Natural killer cell (primary cell): Measurements from ENCODE around the gene RGS16. TPM values are rescaled to one million over a fixed set of nuclear protein-coding genes. Genes with fewer than 3 reads are reported as not detected.
A peak's percentile ranks its signal among the peaks of the same experiment; 100 is the strongest.

Experiments used
- ATAC-seq, 3 donors: fragments of 150-1000 bp in 2 of 3; fragments of 200-7000 bp in 1 of 3; cut with Tn5 transposase; 1 replicate in 1 of 3; 2 replicates in 2 of 3; pipeline ENCODE4 v1.10.0; 2021; ENCODE audit warnings: mild to moderate bottlenecking in 2 of 3, moderate library complexity in 2 of 3
- DNase-seq, 2 donors: peaks; one replicate each; pipeline versions ENCODE4 v3.0.0 to v3.0.0-alpha.2; 2013 to 2021; ENCODE audit warnings: mixed read lengths in 1 of 2
- H3K27ac ChIP-seq: one replicate; pipeline ENCODE4 v1.5.1; 2013; ENCODE audit warnings: mild to moderate bottlenecking, low read length
- H3K27me3 ChIP-seq: one replicate; pipeline ENCODE4 v1.6.1; 2013; ENCODE audit warnings: low read length; ENCODE audit not compliant: control insufficient read depth, insufficient read depth
- H3K36me3 ChIP-seq: one replicate; pipeline ENCODE4 v1.6.1; 2013; ENCODE audit warnings: low read length; ENCODE audit not compliant: control insufficient read depth, insufficient read depth
- H3K4me1 ChIP-seq: one replicate; pipeline ENCODE4 v1.6.1; 2013; ENCODE audit warnings: low read length; ENCODE audit not compliant: control insufficient read depth, insufficient read depth
- H3K4me3 ChIP-seq: one replicate; pipeline ENCODE4 v1.5.1; 2013; ENCODE audit warnings: low read length
- H3K9me3 ChIP-seq: one replicate; pipeline ENCODE4 v1.6.1; 2013; ENCODE audit warnings: low read length; ENCODE audit not compliant: control insufficient read depth, insufficient read depth
- H3K27ac Mint-ChIP-seq, 2 donors: one replicate each; pipeline ENCODE4 v1.8.0; 2022; ENCODE audit warnings: mild to moderate bottlenecking in 2 of 2, mixed read lengths in 2 of 2, moderate library complexity in 1 of 2
- H3K27me3 Mint-ChIP-seq, 2 donors: one replicate each; pipeline ENCODE4 v1.8.0; 2022; ENCODE audit warnings: low read depth in 2 of 2, mixed read lengths in 2 of 2
- H3K36me3 Mint-ChIP-seq: one replicate; pipeline ENCODE4 v1.8.0; 2022; ENCODE audit warnings: mixed read lengths
- H3K4me1 Mint-ChIP-seq, 2 donors: one replicate each; pipeline ENCODE4 v1.8.0; 2022; ENCODE audit warnings: mixed read lengths in 2 of 2
- H3K4me3 Mint-ChIP-seq: one replicate; pipeline ENCODE4 v1.8.0; 2022; ENCODE audit warnings: mild to moderate bottlenecking, moderate library complexity, mixed read lengths
- H3K9me3 Mint-ChIP-seq, 2 donors: one replicate each; pipeline ENCODE4 v1.8.0; 2022; ENCODE audit warnings: mixed read lengths in 2 of 2
- WGBS: methylation state at CpG from one replicate; pipeline ENCODE4 v1.1.7; 2013; ENCODE audit warnings: missing lambda C conversion rate; ENCODE audit not compliant: insufficient coverage; 5-methylcytosine and 5-hydroxymethylcytosine counted together
- intact Hi-C: fragments of 100-400 bp; cut with micrococcal nuclease; formaldehyde crosslinking; loops from one replicate; pipeline ENCODE4 v1.14.2; 2022
- total RNA-seq, 4 donors: library from RNA; stranded (reverse); fragments of 120-200 nt in 1 of 4; gene quantifications; one replicate each; pipeline versions ENCODE4 v1.2.3 to v1.2.4, GENCODE V29; 2013 to 2022
- TF ChIP-seq, protein P1 (sequence below): fragments of 200-600 bp; IDR thresholded peaks from one replicate; pipeline ENCODE4 v1.8.0; 2022; ENCODE audit warnings: antibody characterized with exemption

The RGS16 gene
- total RNA-seq, 3 donors from 2014 or later (not counting 1 experiment from before 2014, with no cell fraction given) = 1.3 to 9.6 (median 4.2) TPM

DNA sequence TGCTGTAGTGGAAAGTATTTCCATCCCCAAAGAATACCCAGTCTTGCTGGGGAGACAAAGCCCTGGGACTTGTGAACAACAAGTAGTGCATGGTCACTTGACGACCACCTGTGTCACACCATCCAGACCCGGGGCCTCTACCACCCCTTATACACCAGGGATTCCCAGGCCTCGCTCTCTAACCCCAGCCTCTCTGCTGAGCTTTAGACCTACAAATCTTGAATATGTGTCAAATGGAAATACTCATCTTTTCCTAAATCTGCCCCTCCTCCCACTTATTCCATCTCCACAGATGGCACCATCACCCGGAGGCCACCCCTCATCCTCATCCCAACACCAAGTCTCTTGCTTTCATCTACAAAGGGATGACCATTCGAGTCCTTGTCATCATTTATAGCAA, 14.3 kb downstream of the RGS16 start:
- no peaks in the 10 kb centered on the region for H3K9me3 Mint-ChIP-seq
- H3K27me3 ChIP-seq = no peaks in the 10 kb centered on the region
- peaks cover 14% of the 10 kb centered on the region for H3K4me1 ChIP-seq
- H3K4me3 Mint-ChIP-seq = peak overlapping the region; percentile 99
- peaks cover 8% of the 10 kb centered on the region for H3K36me3 Mint-ChIP-seq
- ATAC-seq (no peak), DNase-seq (no peak)
- peak overlapping the region; percentile 99 for H3K27ac ChIP-seq
- peaks cover 36 to 42% of the 10 kb centered on the region in 2 donors for H3K4me1 Mint-ChIP-seq
- intact Hi-C loops = loop anchor here (2.0 kb wide), 1 partner anchor 249 kb away; the partner anchor contains the start of gene DHX9
- H3K9me3 ChIP-seq = no peaks in the 10 kb centered on the region
- TF ChIP-seq, protein P1, sequence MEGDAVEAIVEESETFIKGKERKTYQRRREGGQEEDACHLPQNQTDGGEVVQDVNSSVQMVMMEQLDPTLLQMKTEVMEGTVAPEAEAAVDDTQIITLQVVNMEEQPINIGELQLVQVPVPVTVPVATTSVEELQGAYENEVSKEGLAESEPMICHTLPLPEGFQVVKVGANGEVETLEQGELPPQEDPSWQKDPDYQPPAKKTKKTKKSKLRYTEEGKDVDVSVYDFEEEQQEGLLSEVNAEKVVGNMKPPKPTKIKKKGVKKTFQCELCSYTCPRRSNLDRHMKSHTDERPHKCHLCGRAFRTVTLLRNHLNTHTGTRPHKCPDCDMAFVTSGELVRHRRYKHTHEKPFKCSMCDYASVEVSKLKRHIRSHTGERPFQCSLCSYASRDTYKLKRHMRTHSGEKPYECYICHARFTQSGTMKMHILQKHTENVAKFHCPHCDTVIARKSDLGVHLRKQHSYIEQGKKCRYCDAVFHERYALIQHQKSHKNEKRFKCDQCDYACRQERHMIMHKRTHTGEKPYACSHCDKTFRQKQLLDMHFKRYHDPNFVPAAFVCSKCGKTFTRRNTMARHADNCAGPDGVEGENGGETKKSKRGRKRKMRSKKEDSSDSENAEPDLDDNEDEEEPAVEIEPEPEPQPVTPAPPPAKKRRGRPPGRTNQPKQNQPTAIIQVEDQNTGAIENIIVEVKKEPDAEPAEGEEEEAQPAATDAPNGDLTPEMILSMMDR = no peak
- peaks cover 5% of the 10 kb centered on the region for H3K36me3 ChIP-seq
- H3K27ac Mint-ChIP-seq = peak overlapping the region; percentile 99
- 97% methylated on average over 5 of the region's 5 CpGs for WGBS
- peaks cover 0 to 12% of the 10 kb centered on the region in 2 donors for H3K27me3 Mint-ChIP-seq
- no peak overlapping the region for H3K4me3 ChIP-seq

DNA sequence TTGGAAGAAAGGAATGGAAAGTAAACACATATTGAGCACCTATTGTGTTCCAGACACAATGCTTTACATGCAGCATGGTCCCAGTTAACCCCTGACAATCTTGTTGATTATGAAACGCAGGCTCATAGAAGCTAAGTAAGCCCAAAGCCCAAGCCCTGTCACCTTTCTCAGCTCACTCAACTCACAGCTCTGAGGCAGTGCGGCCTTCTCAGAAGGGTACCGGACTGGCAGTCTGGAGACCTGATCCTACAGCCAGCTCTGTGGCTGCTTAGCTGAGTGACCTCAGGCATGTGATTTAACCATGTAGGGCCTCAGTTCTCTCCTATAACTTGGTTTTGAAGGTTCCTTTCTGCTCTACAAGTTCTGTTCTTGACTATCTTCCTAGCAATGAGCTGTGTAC, 14.7 kb downstream of the RGS16 start:
- Histone ChIP-seq H3K4me3 (peak overlapping the region; percentile 98), H3K27ac (peak overlapping the region; percentile 99), H3K9me3 (no peaks in the 10 kb centered on the region), H3K27me3 (no peaks in the 10 kb centered on the region), H3K4me1 (peaks cover 16% of the 10 kb centered on the region), H3K36me3 (peaks cover 5% of the 10 kb centered on the region)
- no peak for ATAC-seq
- peak overlapping the region; percentile 99 for H3K27ac Mint-ChIP-seq
- TF ChIP-seq, protein P1 = no peak
- peak in 1 of 2 donors; percentile 18 for DNase-seq
- peaks cover 40 to 46% of the 10 kb centered on the region in 2 donors for H3K4me1 Mint-ChIP-seq
- 97% methylated on average over 3 of the region's 3 CpGs for WGBS
- intact Hi-C loops = loop anchor here (2.0 kb wide), 1 partner anchor 249 kb away; the partner anchor contains the start of gene DHX9
- peaks cover 0 to 12% of the 10 kb centered on the region in 2 donors for H3K27me3 Mint-ChIP-seq
- H3K9me3 Mint-ChIP-seq = no peaks in the 10 kb centered on the region
- H3K36me3 Mint-ChIP-seq = peaks cover 8% of the 10 kb centered on the region
- peak overlapping the region; percentile 99 for H3K4me3 Mint-ChIP-seq

DNA sequence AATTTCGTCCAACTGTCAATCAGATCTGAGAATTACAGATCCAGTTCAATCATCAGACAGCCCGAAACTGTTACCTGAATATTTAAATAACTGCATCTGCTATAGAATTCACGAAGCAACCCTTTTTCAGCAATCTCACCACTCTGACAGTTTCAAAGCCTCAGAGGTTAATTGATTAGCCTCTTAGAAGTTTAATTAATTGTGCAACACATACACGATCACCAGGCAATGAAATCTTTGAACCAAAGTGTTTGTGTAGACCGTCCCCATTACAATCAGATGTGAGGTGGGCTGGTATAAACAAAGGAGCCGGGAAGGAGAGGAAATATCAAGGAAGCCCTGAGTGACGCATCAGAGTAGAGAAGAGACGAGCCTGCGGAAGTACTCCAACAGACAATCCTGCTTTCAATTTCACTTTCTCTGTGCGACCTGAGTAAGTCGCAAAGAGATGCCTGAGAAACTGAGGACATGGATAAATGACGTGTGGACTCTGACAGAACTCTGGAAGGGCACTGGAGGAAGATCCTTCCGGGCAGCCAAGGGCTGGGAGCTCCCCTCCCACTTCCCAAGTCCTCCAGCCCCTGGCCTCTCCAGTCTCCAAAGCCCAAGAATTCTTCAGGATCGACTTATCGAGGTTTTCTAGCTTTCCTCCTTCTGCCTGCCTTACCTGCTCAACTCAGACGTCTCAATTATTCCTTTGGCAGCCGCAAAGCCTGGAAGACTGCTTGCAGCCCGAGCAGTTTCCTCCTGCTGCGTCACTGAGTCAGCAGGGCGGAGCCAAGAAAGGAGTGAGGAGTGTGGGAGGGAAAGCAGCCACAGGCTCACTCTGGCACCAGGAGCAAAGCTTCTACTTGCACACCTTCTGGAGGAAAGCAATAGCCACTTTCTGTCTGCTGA, 15.4 kb downstream of the RGS16 start, which contains the start of gene RNASEL:
Gene RNASEL, minus strand, starts transcription at position 757 of the 897 bp plus-strand sequence. CDS start 2,450 bp downstream, outside the sequence.
- Mint-ChIP-seq H3K27ac (peak within 1 kb of the TSS; percentile 99), H3K9me3 (no peaks in the 10 kb centered on the region), H3K36me3 (peaks cover 8% of the 10 kb centered on the region), H3K4me1 (peaks cover 48 to 54% of the 10 kb centered on the region in 2 donors), H3K4me3 (peak within 1 kb of the TSS; percentile 99), H3K27me3 (peaks cover 0 to 7% of the 10 kb centered on the region in 2 donors)
- TF ChIP-seq, protein P1 = no peak
- WGBS = 4% methylated on average over 19 of the region's 20 CpGs
- H3K36me3 ChIP-seq = peaks cover 5% of the 10 kb centered on the region
- H3K27ac ChIP-seq = peak within 1 kb of the TSS; percentile 99
- H3K4me1 ChIP-seq = peaks cover 19% of the 10 kb centered on the region
- peak within 1 kb of the TSS; percentile 98 for H3K4me3 ChIP-seq
- ATAC-seq (peak; percentile 90 to 93 (median 91)), DNase-seq (peak; percentile 42 to 85)
- no peaks in the 10 kb centered on the region for H3K27me3 ChIP-seq
- intact Hi-C loops = loop anchor here (2.0 kb wide), 1 partner anchor 250 kb away; the partner anchor contains the start of gene DHX9
- no peaks in the 10 kb centered on the region for H3K9me3 ChIP-seq
